KOPT-K1 (cell line): ENCODE results near the gene EYS.

ENCODE experiments used
- H3K27ac ChIP-seq: fragments of 200-600 bp; sonication (generic); 2 replicates; pipeline ENCODE4 v1.5.1; 2016; ENCODE audit warnings: antibody characterized with exemption, mild to moderate bottlenecking, low read depth, low read length; ENCODE audit not compliant: poor library complexity, severe bottlenecking
- H3K36me3 ChIP-seq: fragments of 200-600 bp; sonication (generic); 2 replicates; pipeline ENCODE4 v1.5.1; 2017; ENCODE audit warnings: antibody characterized with exemption, mild to moderate bottlenecking, low read length, moderate library complexity; ENCODE audit not compliant: insufficient read depth
- H3K9me3 ChIP-seq: fragments of 200-600 bp; sonication (generic); 2 replicates; pipeline ENCODE4 v1.5.1; 2017; ENCODE audit warnings: antibody characterized with exemption, low read length, mild to moderate bottlenecking; ENCODE audit not compliant: insufficient read depth, poor library complexity, severe bottlenecking

The EYS gene

DNA sequence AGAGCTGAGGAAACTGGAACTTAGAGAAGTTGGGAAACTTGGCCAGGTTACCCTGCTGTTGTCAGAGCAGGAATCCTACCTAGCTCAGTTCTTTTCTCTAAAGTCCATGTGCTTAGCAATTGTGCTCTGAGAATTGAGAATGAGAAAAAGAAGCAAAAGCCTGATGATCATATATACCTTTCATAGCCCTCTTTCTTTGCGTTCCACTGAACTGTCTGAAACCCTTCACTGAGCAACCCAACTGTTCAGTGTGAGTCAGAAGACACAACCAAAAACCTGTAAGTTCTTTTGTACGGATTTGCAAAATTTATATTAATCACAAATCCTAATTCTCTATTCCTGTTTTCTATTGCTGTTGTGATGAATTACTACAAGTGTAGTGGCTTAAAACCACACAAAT is 1990.9 kb downstream of the EYS start:
- H3K27ac ChIP-seq: no peak overlapping the region
- no peaks in the 10 kb centered on the region for H3K9me3 ChIP-seq
- peaks cover 57% of the 10 kb centered on the region for H3K36me3 ChIP-seq

DNA sequence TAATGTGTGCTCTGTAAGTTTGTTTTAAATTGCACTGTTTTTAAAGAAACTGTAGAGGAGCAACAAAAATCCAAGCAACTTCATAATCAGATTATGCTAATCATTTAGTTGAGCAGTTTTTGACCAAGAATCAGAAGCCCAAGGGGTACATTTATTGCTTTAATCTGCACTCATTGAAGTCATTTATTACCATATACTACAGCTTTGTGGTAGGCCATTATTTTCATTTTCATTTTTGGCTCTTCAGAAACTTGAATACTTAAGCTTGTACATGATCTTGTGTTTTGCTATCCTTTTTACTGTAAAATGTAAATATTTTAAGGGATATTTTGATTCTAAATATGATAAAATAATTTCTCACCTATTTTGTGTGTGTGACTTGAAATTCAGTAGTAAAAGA is 1992.9 kb downstream of the EYS start:
- Histone ChIP-seq H3K9me3 (no peaks in the 10 kb centered on the region), H3K36me3 (peaks cover 77% of the 10 kb centered on the region), H3K27ac (no peak overlapping the region)

DNA sequence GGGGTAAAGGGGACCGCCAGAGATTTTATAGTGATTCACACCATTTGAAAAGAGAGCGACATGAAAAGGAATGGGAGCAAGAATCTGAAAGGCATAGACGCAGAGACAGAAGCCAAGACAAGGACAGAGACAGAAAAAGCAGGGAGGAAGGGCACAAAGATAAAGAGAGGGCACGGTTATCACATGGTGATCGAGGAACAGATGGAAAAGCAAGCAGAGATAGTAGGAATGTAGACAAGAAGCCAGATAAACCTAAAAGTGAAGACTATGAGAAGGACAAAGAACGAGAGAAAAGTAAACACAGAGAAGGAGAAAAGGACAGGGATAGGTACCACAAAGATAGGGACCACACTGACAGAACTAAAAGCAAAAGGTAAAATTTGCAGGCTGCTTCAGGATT is 1993.7 kb downstream of the EYS start:
- H3K27ac ChIP-seq: no peak overlapping the region
- no peaks in the 10 kb centered on the region for H3K9me3 ChIP-seq
- peaks cover 85% of the 10 kb centered on the region for H3K36me3 ChIP-seq

GRCh38 chr6:63709148-63709547 is 1997.9 kb downstream of the EYS start:
- no peaks in the 10 kb centered on the region for H3K9me3 ChIP-seq
- peaks cover 99% of the 10 kb centered on the region for H3K36me3 ChIP-seq
- H3K27ac ChIP-seq: no peak overlapping the region

DNA sequence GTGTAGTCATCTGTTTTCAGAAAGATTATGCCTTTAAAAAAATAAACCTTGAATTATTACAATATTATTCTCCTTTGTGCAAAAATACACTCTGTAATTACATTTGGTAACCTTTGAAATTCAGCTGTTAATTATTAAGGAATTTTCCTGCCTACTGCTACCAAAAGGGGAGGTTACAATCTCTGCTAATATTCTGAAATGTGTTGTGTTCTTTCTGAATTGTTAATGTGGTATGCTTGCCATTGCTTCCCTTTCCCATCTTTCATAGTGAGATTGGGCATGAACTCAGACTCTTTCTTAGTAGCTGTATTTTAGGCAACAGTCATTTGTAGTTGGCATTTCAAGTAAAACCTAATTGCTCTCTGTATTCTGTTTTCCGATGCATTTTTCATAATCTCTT is 1998.4 kb downstream of the EYS start:
- H3K36me3 ChIP-seq: peaks cover 99% of the 10 kb centered on the region
- no peak overlapping the region for H3K27ac ChIP-seq
- H3K9me3 ChIP-seq: no peaks in the 10 kb centered on the region

DNA sequence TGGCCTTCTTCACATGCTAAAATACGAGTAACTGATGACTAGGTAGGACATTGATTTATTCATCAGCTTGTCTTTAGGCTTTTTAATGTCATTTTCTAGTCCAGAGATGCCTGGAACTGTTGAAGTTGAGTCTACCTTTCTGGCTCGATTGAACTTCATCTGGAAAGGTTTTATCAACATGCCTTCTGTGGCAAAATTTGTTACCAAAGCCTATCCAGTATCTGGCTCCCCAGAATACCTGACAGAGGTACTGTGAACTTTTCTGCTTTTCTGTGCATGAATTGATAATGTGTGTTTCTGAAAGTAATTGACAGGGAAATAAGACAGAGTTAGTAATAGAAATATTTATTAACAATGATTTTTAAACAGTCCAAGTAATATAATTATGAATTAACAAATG is 2000.4 kb downstream of the EYS start:
- H3K9me3 ChIP-seq: no peaks in the 10 kb centered on the region
- no peak overlapping the region for H3K27ac ChIP-seq
- H3K36me3 ChIP-seq: peaks cover 98% of the 10 kb centered on the region

DNA sequence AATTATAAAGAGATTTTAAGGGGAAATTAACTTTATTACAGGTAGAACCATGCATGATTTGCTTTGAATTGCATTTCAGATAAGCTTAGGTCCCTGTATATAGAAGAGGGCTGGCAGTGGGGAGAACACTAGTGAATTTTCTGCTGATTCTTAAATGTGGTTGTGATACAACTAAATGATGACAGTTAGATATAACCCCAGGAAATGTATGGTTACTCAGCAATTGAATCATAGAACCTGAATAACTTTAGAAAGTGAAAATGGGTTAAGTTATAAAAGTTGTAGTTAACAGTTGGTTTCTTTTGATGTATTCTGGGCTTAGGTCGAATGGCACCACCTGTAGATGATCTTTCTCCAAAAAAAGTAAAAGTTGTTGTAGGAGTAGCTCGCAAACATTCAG is 2001.3 kb downstream of the EYS start:
- H3K36me3 ChIP-seq: peaks cover 98% of the 10 kb centered on the region
- no peaks in the 10 kb centered on the region for H3K9me3 ChIP-seq
- H3K27ac ChIP-seq: peak overlapping the region; percentile 13

- Histone ChIP-seq H3K9me3 (no peaks in the 10 kb centered on the region), H3K27ac (no peak overlapping the region), H3K36me3 (peaks cover 53% of the 10 kb centered on the region)
These were observed 2016.8 kb downstream of the EYS start for GRCh38 chr6:63690221-63690620.

DNA sequence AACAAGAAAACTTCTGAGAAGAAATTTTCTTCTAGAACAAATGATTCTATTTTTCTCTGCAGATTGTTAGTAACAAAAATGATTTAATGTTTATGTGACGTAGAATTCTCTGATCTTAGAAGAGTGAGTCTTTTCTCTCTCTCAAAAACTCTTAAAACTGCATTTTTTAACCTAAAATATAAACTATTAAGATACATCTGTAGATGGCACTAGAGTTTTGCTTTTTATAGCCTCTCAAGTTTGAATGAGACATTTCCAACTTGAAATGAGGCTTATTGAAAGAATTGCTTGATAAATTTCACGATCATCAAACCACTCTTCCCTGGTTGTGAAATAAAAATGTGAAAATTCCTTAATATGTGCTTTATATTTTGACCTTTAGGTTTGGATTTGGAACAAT is 2017.6 kb downstream of the EYS start:
- Histone ChIP-seq H3K27ac (no peak overlapping the region), H3K9me3 (no peaks in the 10 kb centered on the region), H3K36me3 (peaks cover 53% of the 10 kb centered on the region)

- Histone ChIP-seq H3K27ac (no peak overlapping the region), H3K9me3 (no peaks in the 10 kb centered on the region), H3K36me3 (peaks cover 62% of the 10 kb centered on the region)
These were observed 2021.3 kb downstream of the EYS start for GRCh38 chr6:63685446-63686379.

DNA sequence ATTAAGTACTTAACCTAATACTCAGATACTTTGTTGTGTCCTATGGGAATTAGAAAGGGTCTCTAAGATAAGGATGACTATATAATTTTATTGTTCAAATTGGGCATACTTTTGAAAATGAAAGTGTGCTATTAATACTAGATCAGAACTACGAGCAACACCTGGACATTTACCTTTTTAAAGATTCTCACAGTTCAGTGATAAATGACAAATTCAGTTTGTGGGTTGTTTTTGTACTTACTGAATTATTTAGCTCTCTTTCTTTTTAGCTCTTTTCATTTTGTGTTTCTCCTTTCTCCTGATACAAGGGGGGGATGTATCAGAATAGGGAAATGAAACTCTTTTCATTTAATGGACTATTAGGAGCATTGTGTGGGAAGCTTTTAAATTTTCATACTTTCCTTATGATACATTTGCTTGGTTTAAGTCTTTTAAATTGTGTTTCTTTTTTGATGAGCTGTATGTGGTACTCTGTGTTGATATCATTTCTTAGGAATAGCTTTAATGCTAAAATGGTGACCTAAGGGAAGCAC is 2023.9 kb downstream of the EYS start:
- peaks cover 78% of the 10 kb centered on the region for H3K36me3 ChIP-seq

GRCh38 chr6:63677282-63677681 is 2029.7 kb downstream of the EYS start:
- Histone ChIP-seq H3K9me3 (no peaks in the 10 kb centered on the region), H3K36me3 (peaks cover 54% of the 10 kb centered on the region), H3K27ac (no peak overlapping the region)

More for the DNA sequence above, 2023.9 kb downstream of the EYS start:
- no peak overlapping the region for H3K27ac ChIP-seq
- H3K9me3 ChIP-seq: no peaks in the 10 kb centered on the region

- Histone ChIP-seq H3K36me3 (peaks cover 53% of the 10 kb centered on the region), H3K9me3 (no peaks in the 10 kb centered on the region), H3K27ac (no peak overlapping the region)
These were observed 2030.5 kb downstream of the EYS start for GRCh38 chr6:63676412-63677114.

DNA sequence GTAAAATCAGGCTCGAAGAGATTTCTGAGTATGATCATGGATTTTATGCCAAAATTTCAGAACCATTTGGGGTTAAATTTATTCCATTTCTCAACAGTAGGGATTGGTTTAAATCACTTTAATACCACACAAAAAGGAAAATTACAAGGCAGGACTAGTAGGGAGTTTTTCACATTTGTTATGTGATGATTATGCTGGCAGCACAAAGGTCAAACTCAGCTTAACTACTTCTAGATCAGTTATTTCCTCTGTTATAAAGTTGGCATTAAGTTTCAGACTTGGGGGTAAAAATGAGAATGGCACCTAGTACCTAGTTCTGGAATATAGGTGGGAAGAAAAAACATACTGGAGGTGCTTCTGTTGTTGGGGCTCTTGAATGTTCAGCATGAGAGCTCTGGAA is 2031.9 kb downstream of the EYS start:
- Histone ChIP-seq H3K27ac (no peak overlapping the region), H3K36me3 (peaks cover 43% of the 10 kb centered on the region), H3K9me3 (no peaks in the 10 kb centered on the region)

DNA sequence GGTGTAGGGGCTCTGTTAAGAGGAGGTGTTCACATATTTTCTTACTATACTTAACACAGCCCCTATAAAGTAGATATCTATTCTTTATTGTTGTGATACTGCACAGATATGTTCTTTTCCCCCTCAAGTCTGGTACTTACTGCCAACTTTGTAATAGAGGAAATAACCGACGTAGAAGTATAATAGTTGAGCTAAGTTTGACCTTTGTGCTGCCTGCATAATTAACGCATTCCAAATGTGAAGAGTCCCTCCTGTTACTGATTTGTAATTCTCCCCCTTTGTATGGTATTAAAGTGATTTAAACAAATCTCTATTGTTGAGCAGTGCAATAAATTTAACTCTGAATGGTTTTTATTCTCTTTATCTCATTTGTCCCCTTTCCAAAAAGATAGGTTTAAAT is 2032.4 kb downstream of the EYS start:
- Histone ChIP-seq H3K27ac (no peak overlapping the region), H3K9me3 (no peaks in the 10 kb centered on the region), H3K36me3 (peaks cover 38% of the 10 kb centered on the region)
